Sigmoid colon (tissue), 7 donors: Measurements from ENCODE around the gene AMOT. TPM values are rescaled to one million over a fixed set of nuclear protein-coding genes. Genes with fewer than 3 reads are reported as not detected.

Experiments
- DNase-seq: peaks from one replicate; pipeline ENCODE4 v3.0.0-alpha.2; 2019
- H3K27ac ChIP-seq, 4 donors: fragments of 200-600 bp; sonication (generic); one replicate each; pipeline ENCODE4 v1.5.1; 2016 to 2019; ENCODE audit warnings: mild to moderate bottlenecking in 1 of 4
- H3K27me3 ChIP-seq, 3 donors: fragments of 200-600 bp; sonication (generic); one replicate each; pipeline ENCODE4 v1.5.1; 2019; ENCODE audit warnings: mild to moderate bottlenecking in 1 of 3
- H3K36me3 ChIP-seq, 4 donors: fragments of 200-600 bp; sonication (generic); one replicate each; pipeline ENCODE4 v1.5.1; 2016 to 2019
- H3K4me1 ChIP-seq, 4 donors: fragments of 200-600 bp; sonication (generic); one replicate each; pipeline ENCODE4 v1.5.1; 2017 to 2019
- H3K4me3 ChIP-seq, 4 donors: fragments of 200-600 bp; sonication (generic); one replicate each; pipeline ENCODE4 v1.5.1; 2017 to 2019; ENCODE audit warnings: mild to moderate bottlenecking in 2 of 4, moderate library complexity in 1 of 4
- H3K9me3 ChIP-seq, 4 donors: fragments of 200-600 bp in 3 of 4; sonication (generic) in 3 of 4; one replicate each; pipeline versions ENCODE4 v1.5.1 to v1.6.1; 2013 to 2019
- CTCF ChIP-seq, 4 experiments: fragments of 450-650 bp in 3 of 4; fragments of 200-600 bp in 1 of 4; IDR thresholded peaks; one replicate each; pipeline ENCODE4 v1.5.1; 2016 to 2019; ENCODE audit warnings: antibody characterized with exemption in 4 of 4, mild to moderate bottlenecking in 3 of 4, moderate library complexity in 2 of 4
- EP300 ChIP-seq, 4 donors: sonication (generic); formaldehyde crosslinking; IDR thresholded peaks; one replicate each; pipeline ENCODE4 v1.6.1; 2017; ENCODE audit warnings: antibody characterized with exemption in 4 of 4
- POLR2A ChIP-seq, 2 donors: fragments of 450-650 bp; IDR thresholded peaks; one replicate each; pipeline ENCODE4 v1.6.1; 2016; ENCODE audit warnings: antibody characterized with exemption in 2 of 2, mild to moderate bottlenecking in 2 of 2, moderate library complexity in 2 of 2
- POLR2AphosphoS5 ChIP-seq, 4 donors: sonication (generic); formaldehyde crosslinking; IDR thresholded peaks; one replicate each; pipeline ENCODE4 v1.6.1; 2017; ENCODE audit warnings: antibody characterized with exemption in 4 of 4
- WGBS, 2 donors: extraction: QIAGEN DNeasy Blood & Tissue Kit; methylation state at CpG; one replicate each; pipeline ENCODE4 v1.1.7; 2013; 5-methylcytosine and 5-hydroxymethylcytosine counted together
- intact Hi-C: fragments of 100-400 bp; cut with DNase I; formaldehyde crosslinking; loops from one replicate; pipeline ENCODE4 v1.15.1; 2023
- polyA plus RNA-seq, 3 donors: library from polyadenylated mRNA; stranded (reverse); fragments of 200-250 nt; gene quantifications; one replicate each; pipeline ENCODE4 v1.2.3, GENCODE V29; 2013
- total RNA-seq, 4 donors: library from RNA; depleted of rRNA; stranded (reverse); fragments of >200 nt; gene quantifications; one replicate each; pipeline ENCODE4 v1.1.0, GENCODE V29; 2016
- donor health status: healthy with polysubstance abuse.
- donor health status: Bipolar disorder and iron deficiency.
- donor health status: healthy.

AMOT gene
- total and polyA plus RNA-seq, 7 donors: 2.1 to 31.9 (median 14.1) TPM

GRCh38 chrX:112816908-112817307, 23.7 kb downstream of the AMOT start:
- no peak overlapping the region for H3K4me3 ChIP-seq
- H3K27me3 ChIP-seq: no peaks in the 10 kb centered on the region
- intact Hi-C loops: no loop called here
- no peaks in the 10 kb centered on the region for H3K9me3 ChIP-seq
- 83 to 96% methylated on average over 2 of the region's 2 CpGs for WGBS, 2 donors
- peaks cover 0 to 23% (median 11%) of the 10 kb centered on the region in 4 donors for H3K4me1 ChIP-seq
- TF ChIP-seq EP300 (IDR thresholded peaks at IDR 0.05) (no peak), CTCF (IDR thresholded peaks at IDR 0.05) (no peak), POLR2A (IDR thresholded peaks at IDR 0.05) (no peak), POLR2AphosphoS5 (IDR thresholded peaks at IDR 0.05) (no peak)
- no peak for DNase-seq
- no peak overlapping the region for H3K27ac ChIP-seq
- no peaks in the 10 kb centered on the region for H3K36me3 ChIP-seq

- Histone ChIP-seq H3K9me3 (no peaks in the 10 kb centered on the region), H3K36me3 (peaks cover 0 to 6% (median 0%) of the 10 kb centered on the region in 4 donors), H3K4me1 (peaks cover 0 to 9% (median 2%) of the 10 kb centered on the region in 4 donors), H3K4me3 (no peak overlapping the region), H3K27ac (no peak overlapping the region), H3K27me3 (no peaks in the 10 kb centered on the region)
- DNase-seq: no peak
- 93 to 95% methylated on average over 2 of the region's 2 CpGs for WGBS, 2 donors
- intact Hi-C loops: no loop called here
- TF ChIP-seq POLR2AphosphoS5 (IDR thresholded peaks at IDR 0.05): no peak
- no peak for TF ChIP-seq EP300 (IDR thresholded peaks at IDR 0.05)
- no peak for TF ChIP-seq CTCF (IDR thresholded peaks at IDR 0.05)
- TF ChIP-seq POLR2A (IDR thresholded peaks at IDR 0.05): no peak
Measured at GRCh38 chrX:112814496-112814895, 26.1 kb downstream of the AMOT start.

- Histone ChIP-seq H3K36me3 (peaks cover 0 to 9% (median 0%) of the 10 kb centered on the region in 4 donors), H3K4me3 (no peak overlapping the region), H3K27me3 (no peaks in the 10 kb centered on the region), H3K9me3 (no peaks in the 10 kb centered on the region), H3K4me1 (no peaks in the 10 kb centered on the region), H3K27ac (no peak overlapping the region)
- intact Hi-C loops: no loop called here
- DNase-seq: no peak
- TF ChIP-seq POLR2A (IDR thresholded peaks at IDR 0.05) (no peak), EP300 (IDR thresholded peaks at IDR 0.05) (no peak), POLR2AphosphoS5 (IDR thresholded peaks at IDR 0.05) (no peak)
- WGBS, 2 donors: 93 to 95% methylated on average over 4 of the region's 4 CpGs
Measured at GRCh38 chrX:112812741-112813140, 27.9 kb downstream of the AMOT start.

GRCh38 chrX:112808651-112809195, 31.9 kb downstream of the AMOT start:
- intact Hi-C loops: no loop called here
- Histone ChIP-seq H3K4me1 (no peaks in the 10 kb centered on the region), H3K27ac (no peak overlapping the region), H3K36me3 (peaks cover 0 to 13% (median 0%) of the 10 kb centered on the region in 4 donors), H3K9me3 (no peaks in the 10 kb centered on the region), H3K27me3 (no peaks in the 10 kb centered on the region), H3K4me3 (no peak overlapping the region)
- DNase-seq: no peak
- TF ChIP-seq POLR2AphosphoS5 (IDR thresholded peaks at IDR 0.05): no peak
- WGBS, 2 donors: 80 to 84% methylated on average over 3 of the region's 3 CpGs

- Histone ChIP-seq H3K4me3 (no peak overlapping the region), H3K4me1 (no peaks in the 10 kb centered on the region), H3K36me3 (peaks cover 0 to 13% (median 0%) of the 10 kb centered on the region in 4 donors), H3K27me3 (no peaks in the 10 kb centered on the region), H3K27ac (no peak overlapping the region), H3K9me3 (no peaks in the 10 kb centered on the region)
- intact Hi-C loops: no loop called here
- TF ChIP-seq CTCF (IDR thresholded peaks at IDR 0.05) (no peak), EP300 (IDR thresholded peaks at IDR 0.05) (no peak), POLR2AphosphoS5 (IDR thresholded peaks at IDR 0.05) (no peak), POLR2A (IDR thresholded peaks at IDR 0.05) (no peak)
- DNase-seq: no peak
- 91 to 92% methylated on average over 4 of the region's 4 CpGs for WGBS, 2 donors
Measured at GRCh38 chrX:112808007-112808406, 32.6 kb downstream of the AMOT start.

- Histone ChIP-seq H3K4me3 (no peak overlapping the region), H3K9me3 (no peaks in the 10 kb centered on the region), H3K4me1 (no peaks in the 10 kb centered on the region), H3K27me3 (no peaks in the 10 kb centered on the region), H3K36me3 (peaks cover 0 to 8% (median 0%) of the 10 kb centered on the region in 4 donors), H3K27ac (no peak overlapping the region)
- no peak for DNase-seq
- intact Hi-C loops: no loop called here
- 96 to 99% methylated on average over 3 of the region's 3 CpGs for WGBS, 2 donors
- no peak for TF ChIP-seq CTCF (IDR thresholded peaks at IDR 0.05)
- no peak for TF ChIP-seq EP300 (IDR thresholded peaks at IDR 0.05)
- no peak for TF ChIP-seq POLR2A (IDR thresholded peaks at IDR 0.05)
- TF ChIP-seq POLR2AphosphoS5 (IDR thresholded peaks at IDR 0.05): no peak
Measured at GRCh38 chrX:112803060-112803459, 37.6 kb downstream of the AMOT start.
